Urinary bladder (tissue), 4 donors: Measurements from ENCODE around the gene CATSPER3. TPM values are rescaled to one million over a fixed set of nuclear protein-coding genes. Genes with fewer than 3 reads are reported as not detected.

ENCODE experiments used
- DNase-seq: peaks from one replicate; pipeline ENCODE4 v3.0.0-alpha.2; 2015; ENCODE audit errors: extremely low spot score
- H3K27ac ChIP-seq: one replicate; pipeline ENCODE4 v1.5.1; 2013; ENCODE audit warnings: low read depth, mild to moderate bottlenecking, moderate library complexity
- H3K36me3 ChIP-seq: one replicate; pipeline ENCODE4 v1.6.1; 2013; ENCODE audit warnings: mild to moderate bottlenecking, moderate library complexity; ENCODE audit not compliant: insufficient read depth
- H3K4me1 ChIP-seq: one replicate; pipeline ENCODE4 v1.6.1; 2013; ENCODE audit warnings: mild to moderate bottlenecking, moderate library complexity; ENCODE audit not compliant: insufficient read depth
- H3K4me3 ChIP-seq: one replicate; pipeline ENCODE4 v1.5.1; 2013; ENCODE audit warnings: low read depth, low read length
- WGBS: extraction: QIAGEN DNeasy Blood & Tissue Kit; methylation state at CpG from one replicate; pipeline ENCODE4 v1.1.7; 2013; 5-methylcytosine and 5-hydroxymethylcytosine counted together
- polyA plus RNA-seq: library from polyadenylated mRNA; stranded (reverse); fragments of 200-250 nt; gene quantifications from one replicate; pipeline ENCODE4 v1.2.3, GENCODE V29; 2013
- total RNA-seq: library from RNA; depleted of rRNA; stranded (reverse); fragments of >200 nt; gene quantifications from one replicate; pipeline ENCODE4 v1.2.3, GENCODE V29; 2014
- donor health status: healthy with polysubstance abuse.
- donor health status: healthy.

CATSPER3 gene
- total and polyA plus RNA-seq, 2 donors = 0.72 TPM; not detected in 1

- WGBS = 92% methylated on average over 11 of the region's 11 CpGs
- no peaks in the 10 kb centered on the region for H3K4me1 ChIP-seq
- no peak for DNase-seq
- H3K4me3 ChIP-seq = no peak overlapping the region
- H3K27ac ChIP-seq = no peak overlapping the region
- no peaks in the 10 kb centered on the region for H3K36me3 ChIP-seq
Observed at GRCh38 chr5:135009736-135010501, 42.2 kb downstream of the CATSPER3 start.

- no peak for DNase-seq
- no peak overlapping the region for H3K4me3 ChIP-seq
- 76% methylated on average over 3 of the region's 3 CpGs for WGBS
- H3K27ac ChIP-seq = no peak overlapping the region
- H3K4me1 ChIP-seq = no peaks in the 10 kb centered on the region
- no peaks in the 10 kb centered on the region for H3K36me3 ChIP-seq
Observed at GRCh38 chr5:135010502-135011354, 43.0 kb downstream of the CATSPER3 start.

- Histone ChIP-seq H3K27ac (no peak overlapping the region), H3K4me3 (no peak overlapping the region), H3K4me1 (no peaks in the 10 kb centered on the region), H3K36me3 (no peaks in the 10 kb centered on the region)
- no peak for DNase-seq
- 90% methylated on average over 4 of the region's 4 CpGs for WGBS
Observed at GRCh38 chr5:135011355-135012032, 43.8 kb downstream of the CATSPER3 start.

GRCh38 chr5:135012033-135012588 lies 44.4 kb downstream of the CATSPER3 start:
- 97% methylated on average over 2 of the region's 2 CpGs for WGBS
- no peak overlapping the region for H3K27ac ChIP-seq
- H3K36me3 ChIP-seq = no peaks in the 10 kb centered on the region
- no peak overlapping the region for H3K4me3 ChIP-seq
- no peak for DNase-seq
- H3K4me1 ChIP-seq = no peaks in the 10 kb centered on the region

GRCh38 chr5:135012951-135013391 lies 45.3 kb downstream of the CATSPER3 start:
- no peak for DNase-seq
- 83% methylated on average over 5 of the region's 5 CpGs for WGBS
- no peak overlapping the region for H3K4me3 ChIP-seq
- H3K4me1 ChIP-seq = no peaks in the 10 kb centered on the region
- no peak overlapping the region for H3K27ac ChIP-seq
- H3K36me3 ChIP-seq = no peaks in the 10 kb centered on the region

GRCh38 chr5:135013445-135013844 lies 45.7 kb downstream of the CATSPER3 start:
- Histone ChIP-seq H3K4me1 (no peaks in the 10 kb centered on the region), H3K36me3 (no peaks in the 10 kb centered on the region), H3K27ac (no peak overlapping the region), H3K4me3 (no peak overlapping the region)
- DNase-seq = no peak
- WGBS = 90% methylated on average over 7 of the region's 7 CpGs

- H3K27ac ChIP-seq = no peak overlapping the region
- DNase-seq = no peak
- 32% methylated on average over 10 of the region's 10 CpGs for WGBS
- H3K36me3 ChIP-seq = no peaks in the 10 kb centered on the region
- H3K4me1 ChIP-seq = no peaks in the 10 kb centered on the region
- no peak overlapping the region for H3K4me3 ChIP-seq
Observed at GRCh38 chr5:135013947-135014570, 46.4 kb downstream of the CATSPER3 start.

GRCh38 chr5:135015942-135016341 lies 48.2 kb downstream of the CATSPER3 start:
- 90% methylated on average over 6 of the region's 6 CpGs for WGBS
- no peak overlapping the region for H3K27ac ChIP-seq
- no peak for DNase-seq

GRCh38 chr5:135016861-135017290 lies 49.2 kb downstream of the CATSPER3 start:
- no peak for DNase-seq
- WGBS = 48% methylated on average over 11 of the region's 11 CpGs

More at GRCh38 chr5:135015942-135016341, 48.2 kb downstream of the CATSPER3 start:
- H3K4me1 ChIP-seq = no peaks in the 10 kb centered on the region
- no peak overlapping the region for H3K4me3 ChIP-seq
- H3K36me3 ChIP-seq = no peaks in the 10 kb centered on the region

GRCh38 chr5:135018457-135018856 lies 50.8 kb downstream of the CATSPER3 start:
- H3K27ac ChIP-seq = no peak overlapping the region
- 86% methylated on average over 4 of the region's 4 CpGs for WGBS

More at GRCh38 chr5:135016861-135017290, 49.2 kb downstream of the CATSPER3 start:
- Histone ChIP-seq H3K4me1 (no peaks in the 10 kb centered on the region), H3K36me3 (no peaks in the 10 kb centered on the region), H3K4me3 (no peak overlapping the region), H3K27ac (no peak overlapping the region)

GRCh38 chr5:135019314-135019713 lies 51.6 kb downstream of the CATSPER3 start:
- no peaks in the 10 kb centered on the region for H3K36me3 ChIP-seq
- H3K27ac ChIP-seq = no peak overlapping the region
- DNase-seq = no peak
- WGBS = 87% methylated on average over 5 of the region's 5 CpGs
- H3K4me3 ChIP-seq = no peak overlapping the region
- no peaks in the 10 kb centered on the region for H3K4me1 ChIP-seq

More at GRCh38 chr5:135018457-135018856, 50.8 kb downstream of the CATSPER3 start:
- H3K4me1 ChIP-seq = no peaks in the 10 kb centered on the region
- no peak for DNase-seq
- H3K36me3 ChIP-seq = no peaks in the 10 kb centered on the region
- no peak overlapping the region for H3K4me3 ChIP-seq

- H3K27ac ChIP-seq = peak overlapping the region; percentile 34
- WGBS = 67% methylated on average over 16 of the region's 16 CpGs
- H3K4me3 ChIP-seq = no peak overlapping the region
- no peaks in the 10 kb centered on the region for H3K36me3 ChIP-seq
- DNase-seq = no peak
- no peaks in the 10 kb centered on the region for H3K4me1 ChIP-seq
Observed at GRCh38 chr5:135020111-135020895, 52.6 kb downstream of the CATSPER3 start.
